NCI-H345 treated with DMSO at 0.1 percent for 48 hours (cell line): ENCODE results near the gene THSD4.

Source experiments
- DNase-seq: peaks from one replicate; lab custom pipeline; 2025; ENCODE audit not compliant: unreplicated experiment; lab: John Stamatoyannopoulos, UW

The THSD4 gene

GRCh38 chr15:71473751-71474150 is 358.5 kb downstream of the THSD4 start:
- no peak for DNase-seq

GRCh38 chr15:71476823-71477222 is 361.6 kb downstream of the THSD4 start:
- DNase-seq: no peak

- no peak for DNase-seq
These were observed 365.3 kb downstream of the THSD4 start for GRCh38 chr15:71480556-71480955.

GRCh38 chr15:71484080-71484479 is 368.8 kb downstream of the THSD4 start:
- DNase-seq: no peak

GRCh38 chr15:71485094-71485693 is 369.9 kb downstream of the THSD4 start:
- no peak for DNase-seq

GRCh38 chr15:71489570-71489969 is 374.3 kb downstream of the THSD4 start:
- DNase-seq: no peak

- no peak for DNase-seq
These were observed 378.3 kb downstream of the THSD4 start for GRCh38 chr15:71493526-71493925.

GRCh38 chr15:71494563-71495397 is 379.5 kb downstream of the THSD4 start:
- no peak for DNase-seq

GRCh38 chr15:71495398-71495780 is 380.1 kb downstream of the THSD4 start:
- DNase-seq: no peak

- DNase-seq: no peak
These were observed 381.2 kb downstream of the THSD4 start for GRCh38 chr15:71496336-71496955.

GRCh38 chr15:71501344-71502076 is 386.2 kb downstream of the THSD4 start:
- DNase-seq: no peak

GRCh38 chr15:71502077-71502432 is 386.8 kb downstream of the THSD4 start:
- DNase-seq: no peak

- DNase-seq: no peak
These were observed 390.7 kb downstream of the THSD4 start for GRCh38 chr15:71505962-71506361.

- no peak for DNase-seq
These were observed 391.7 kb downstream of the THSD4 start for GRCh38 chr15:71506946-71507345.

GRCh38 chr15:71508081-71508682 is 392.9 kb downstream of the THSD4 start:
- DNase-seq: no peak

GRCh38 chr15:71509139-71509538 is 393.9 kb downstream of the THSD4 start:
- DNase-seq: no peak

GRCh38 chr15:71510763-71511162 is 395.5 kb downstream of the THSD4 start:
- no peak for DNase-seq

GRCh38 chr15:71511796-71512681 is 396.8 kb downstream of the THSD4 start:
- DNase-seq: no peak

GRCh38 chr15:71512682-71513006 is 397.4 kb downstream of the THSD4 start:
- no peak for DNase-seq
